OCI-M1 (cell line): ENCODE results near the gene AIG1.
A peak's percentile ranks its signal among the peaks of the same experiment; 100 is the strongest.
"Not testable (repeated sequence)": the region's sequence is repeated elsewhere in the genome, so short reads cannot be mapped to it uniquely, and the experiment has no call there.

Experiments used
- DNase-seq: peaks from one replicate; lab custom pipeline; 2025; lab: John Stamatoyannopoulos, UW

Gene AIG1

GRCh38 chr6:143270026-143270425 is 209.3 kb downstream of the AIG1 start:
- DNase-seq = no peak

- DNase-seq = no peak
Measured at GRCh38 chr6:143271024-143271423, 210.3 kb downstream of the AIG1 start.

- peak; percentile 65 for DNase-seq
Measured at GRCh38 chr6:143276436-143276835, 215.7 kb downstream of the AIG1 start.

GRCh38 chr6:143279385-143279784 is 218.7 kb downstream of the AIG1 start:
- DNase-seq = no peak

GRCh38 chr6:143283887-143284645 is 223.4 kb downstream of the AIG1 start:
- DNase-seq = no peak

- no peak for DNase-seq
Measured at GRCh38 chr6:143286251-143286795, 225.6 kb downstream of the AIG1 start.

GRCh38 chr6:143288923-143289322 is 228.2 kb downstream of the AIG1 start:
- DNase-seq = no peak

GRCh38 chr6:143290206-143290605 is 229.5 kb downstream of the AIG1 start:
- DNase-seq = no peak

- DNase-seq = no peak
Measured at GRCh38 chr6:143293523-143293922, 232.8 kb downstream of the AIG1 start.

GRCh38 chr6:143294265-143294860 is 233.7 kb downstream of the AIG1 start:
- no peak for DNase-seq

GRCh38 chr6:143295932-143296331 is 235.2 kb downstream of the AIG1 start:
- DNase-seq = no peak

GRCh38 chr6:143298071-143298470 is 237.4 kb downstream of the AIG1 start:
- DNase-seq = no peak

- peak; percentile 10 for DNase-seq
Measured at GRCh38 chr6:143299253-143300166, 238.8 kb downstream of the AIG1 start.

- DNase-seq = no peak
Measured at GRCh38 chr6:143301188-143301587, 240.5 kb downstream of the AIG1 start.

GRCh38 chr6:143307760-143308159 is 247.1 kb downstream of the AIG1 start:
- DNase-seq = not testable (repeated sequence)

GRCh38 chr6:143313163-143313562 is 252.5 kb downstream of the AIG1 start:
- DNase-seq = no peak

- no peak for DNase-seq
Measured at GRCh38 chr6:143321491-143322086, 260.9 kb downstream of the AIG1 start.

- no peak for DNase-seq
Measured at GRCh38 chr6:143322386-143322785, 261.7 kb downstream of the AIG1 start.

GRCh38 chr6:143323729-143324470 is 263.2 kb downstream of the AIG1 start:
- no peak for DNase-seq

- DNase-seq = no peak
Measured at GRCh38 chr6:143325379-143326140, 264.9 kb downstream of the AIG1 start.
